Measurements from ENCODE around the gene GPC2.

DNA sequence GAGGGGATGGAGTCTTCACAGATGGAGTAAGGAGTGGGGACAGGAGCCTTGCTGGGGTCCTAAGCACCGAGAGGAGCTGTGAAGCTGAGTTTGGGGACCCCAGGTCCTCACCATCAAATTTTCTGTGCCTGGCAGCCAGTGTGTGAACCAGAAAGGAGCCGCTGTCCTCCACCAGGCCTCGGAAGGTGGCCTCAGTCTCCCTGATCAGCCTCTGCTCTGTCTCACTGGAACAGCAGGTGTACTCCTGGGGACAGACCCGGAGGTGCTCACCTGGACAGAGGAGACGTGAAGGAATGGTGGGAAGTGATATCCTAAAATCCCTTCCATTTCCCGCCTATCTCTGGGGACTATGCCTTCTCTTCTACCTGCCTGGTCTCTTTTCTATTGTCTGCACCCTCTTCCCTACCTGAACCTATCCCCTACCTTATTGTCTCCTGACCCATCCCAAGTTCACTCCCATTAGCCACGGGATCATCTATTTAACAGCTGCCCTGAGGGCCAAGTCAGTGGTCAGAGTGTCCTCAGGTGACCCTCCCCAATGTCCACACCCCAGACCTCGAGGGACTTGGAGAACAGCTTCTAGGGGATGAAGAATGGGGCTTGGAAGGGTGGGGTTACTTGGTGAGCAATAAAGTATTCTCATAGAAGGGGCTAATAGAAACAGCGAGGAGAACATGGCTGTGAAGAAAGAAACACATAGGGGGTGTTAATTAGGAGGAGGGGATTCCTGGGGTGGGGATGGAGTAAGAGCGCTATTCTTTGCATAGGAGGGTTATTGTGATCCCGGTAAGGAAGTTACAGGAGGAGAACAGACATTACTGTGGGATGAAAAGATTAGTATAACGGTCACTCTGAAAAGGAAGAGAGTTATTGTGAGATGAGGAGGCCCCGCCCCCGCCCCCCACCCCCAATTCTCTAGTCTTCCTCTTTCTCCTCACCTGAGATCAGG, 811 bp downstream of the GPC2 start:
- TF ChIP-seq YY1 (IDR thresholded peaks at IDR 0.05; ENCODE audit: low read depth): no peak
- TF ChIP-seq ZBTB7A (IDR thresholded peaks at IDR 0.05; ENCODE audit: low read depth): no peak
- TF ChIP-seq EGR1 (IDR thresholded peaks at IDR 0.05): no peak

Measured in Ishikawa (cell line).